ENCODE results near the gene MPZL2. TPM values are rescaled to one million over a fixed set of nuclear protein-coding genes. Genes with fewer than 3 reads are reported as not detected.

The MPZL2 gene
- polyA plus RNA-seq, 3 donors, result 8.0 to 18.6 (median 14.2) TPM

DNA sequence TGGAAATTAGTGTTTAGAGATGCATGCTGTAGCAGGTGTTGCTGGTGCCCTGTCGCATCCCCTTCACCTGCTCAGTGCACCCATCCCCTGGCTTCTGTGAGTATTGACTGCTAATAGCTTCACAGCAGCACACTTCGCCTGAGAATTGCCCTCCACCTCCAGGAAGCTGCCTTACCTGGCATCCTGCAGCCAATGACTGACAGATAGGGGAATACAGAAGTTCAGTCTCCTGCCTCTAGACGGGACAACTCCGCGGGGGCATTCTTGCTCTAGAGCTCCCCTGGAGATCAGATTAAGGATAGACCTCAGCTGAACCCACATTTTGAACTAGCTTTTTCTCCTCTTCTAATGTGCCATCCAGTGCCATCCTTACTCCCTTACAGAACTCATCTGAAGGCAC lies 31.1 kb upstream of the MPZL2 start:
- H3K4me2 ChIP-seq (replicated peaks; ENCODE audit: extremely low read depth, low read length, poor library complexity, severe bottlenecking), result no peak overlapping the region
- H3K4me3 ChIP-seq (replicated peaks in 1 of 3; ENCODE audit: low read depth in 2 of 3, low read length in 3 of 3), result no peak overlapping the region
- peaks cover 14 to 20% of the 10 kb centered on the region in 2 donors for H3K4me1 ChIP-seq (ENCODE audit: control insufficient read depth in 1 of 2, insufficient read depth in 2 of 2, low read length in 2 of 2)
- no peaks in the 10 kb centered on the region for H3K36me3 ChIP-seq (replicated peaks in 1 of 2; ENCODE audit: control insufficient read depth in 1 of 2, insufficient read depth in 2 of 2, low read length in 2 of 2)
- no peak for DNase-seq
- H3K27me3 ChIP-seq (ENCODE audit: control insufficient read depth in 2 of 2, insufficient read depth in 2 of 2, low read length in 2 of 2), result no peaks in the 10 kb centered on the region
- no peaks in the 10 kb centered on the region for H3K9me3 Mint-ChIP-seq
- no peaks in the 10 kb centered on the region for H3K9me3 ChIP-seq (replicated peaks in 1 of 2; ENCODE audit: control insufficient read depth in 1 of 2, insufficient read depth in 1 of 2, low read length in 2 of 2)
- no peaks in the 10 kb centered on the region for H3K79me2 ChIP-seq (ENCODE audit: insufficient read depth, low read length)
- H3K36me3 Mint-ChIP-seq, result no peaks in the 10 kb centered on the region
- no peak overlapping the region for H2AFZ ChIP-seq (ENCODE audit: insufficient read depth, low read depth, low read length, poor library complexity, severe bottlenecking)
- no peaks in the 10 kb centered on the region for H4K20me1 ChIP-seq (ENCODE audit: insufficient read depth, low read length)
- 67% methylated on average over 3 of the region's 5 CpGs for WGBS (ENCODE audit: insufficient coverage)
- H3K27ac ChIP-seq (ENCODE audit: low read depth in 1 of 2, low read length in 2 of 2), result no peak overlapping the region
- intact Hi-C loops (cut with micrococcal nuclease), result no loop called here
- H3K4me3 Mint-ChIP-seq, result no peak overlapping the region
- no peak overlapping the region for H3K27ac Mint-ChIP-seq
- peaks cover 18% of the 10 kb centered on the region for H3K4me1 Mint-ChIP-seq
- H3K9ac ChIP-seq (ENCODE audit: insufficient read depth, low read length, poor library complexity, severe bottlenecking), result no peak overlapping the region
- peaks cover 0 to 4% (median 2%) of the 10 kb centered on the region in 3 donors for H3K27me3 Mint-ChIP-seq (ENCODE audit: low read depth in 3 of 3)
- no peak for TF ChIP-seq CTCF (IDR thresholded peaks at IDR 0.05)

DNA sequence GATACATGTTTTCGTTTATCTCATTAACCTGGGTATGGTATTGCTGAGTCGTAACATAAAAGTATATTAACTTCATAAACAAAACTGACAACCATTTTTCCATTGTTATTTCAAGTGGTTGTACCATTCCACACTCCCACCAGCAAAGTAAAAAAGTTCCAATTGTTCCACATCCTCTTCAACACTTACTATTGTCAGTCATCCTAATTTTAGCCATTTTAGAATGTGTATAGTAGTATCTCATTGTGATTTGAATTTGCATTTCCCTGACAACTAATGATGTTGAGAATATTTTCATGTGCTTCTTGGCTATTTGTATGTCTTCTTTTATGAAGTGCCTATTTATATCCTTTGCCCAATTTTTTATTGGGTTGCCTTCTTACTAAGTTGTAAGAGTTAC lies 30.0 kb upstream of the MPZL2 start:
- WGBS (ENCODE audit: insufficient coverage), result no CpG with 5 or more reads among the region's 2 CpGs
- Histone ChIP-seq H3K4me2 (replicated peaks; ENCODE audit: extremely low read depth, low read length, poor library complexity, severe bottlenecking) (no peak overlapping the region), H3K36me3 (replicated peaks in 1 of 2; ENCODE audit: control insufficient read depth in 1 of 2, insufficient read depth in 2 of 2, low read length in 2 of 2) (no peaks in the 10 kb centered on the region), H3K9me3 (replicated peaks in 1 of 2; ENCODE audit: control insufficient read depth in 1 of 2, insufficient read depth in 1 of 2, low read length in 2 of 2) (no peaks in the 10 kb centered on the region), H2AFZ (ENCODE audit: insufficient read depth, low read depth, low read length, poor library complexity, severe bottlenecking) (no peak overlapping the region), H3K27me3 (ENCODE audit: control insufficient read depth in 2 of 2, insufficient read depth in 2 of 2, low read length in 2 of 2) (no peaks in the 10 kb centered on the region), H3K27ac (ENCODE audit: low read depth in 1 of 2, low read length in 2 of 2) (no peak overlapping the region), H3K9ac (ENCODE audit: insufficient read depth, low read length, poor library complexity, severe bottlenecking) (no peak overlapping the region), H3K79me2 (ENCODE audit: insufficient read depth, low read length) (no peaks in the 10 kb centered on the region), H3K4me3 (replicated peaks in 1 of 3; ENCODE audit: low read depth in 2 of 3, low read length in 3 of 3) (no peak overlapping the region), H3K4me1 (ENCODE audit: control insufficient read depth in 1 of 2, insufficient read depth in 2 of 2, low read length in 2 of 2) (peaks cover 14 to 20% of the 10 kb centered on the region in 2 donors), H4K20me1 (ENCODE audit: insufficient read depth, low read length) (no peaks in the 10 kb centered on the region)
- DNase-seq, result no peak
- Mint-ChIP-seq H3K36me3 (peaks cover 0 to 1% of the 10 kb centered on the region in 2 donors), H3K4me3 (no peak overlapping the region), H3K4me1 (peaks cover 22% of the 10 kb centered on the region), H3K27ac (no peak overlapping the region), H3K27me3 (ENCODE audit: low read depth in 3 of 3) (peaks cover 0 to 2% (median 2%) of the 10 kb centered on the region in 3 donors), H3K9me3 (peaks cover 0 to 3% (median 3%) of the 10 kb centered on the region in 7 donors)
- intact Hi-C loops (cut with micrococcal nuclease), result loop anchor here (5.0 kb wide), 2 partner anchors 42 to 97 kb away; partner anchors contain the start of gene MPZL3 (in 1 of the 2)
- TF ChIP-seq CTCF (IDR thresholded peaks at IDR 0.05), result no peak
